Sciatic nerve (tissue), 2 donors: Measurements from ENCODE around the gene PLXNC1. TPM values are rescaled to one million over a fixed set of nuclear protein-coding genes. Genes with fewer than 3 reads are reported as not detected.

Experiments
- ATAC-seq: fragments of 200-7000 bp; cut with Tn5 transposase; one replicate; pipeline ENCODE4 v1.9.1; 2020; ENCODE audit warnings: mild to moderate bottlenecking, moderate library complexity
- DNase-seq: peaks from one replicate; pipeline ENCODE4 v3.0.0-alpha.2; 2020; ENCODE audit warnings: low spot score
- intact Hi-C: fragments of 100-400 bp; cut with DNase I; formaldehyde crosslinking; loops from one replicate; pipeline ENCODE4 v1.14.2; 2022
- total RNA-seq: library from RNA; stranded (reverse); fragmentation: NEBNext Ultra II Directional; extraction: Animal tissue kit (Norgen Biotek cat#: 25700); gene quantifications from one replicate; pipeline ENCODE4 v1.2.1, GENCODE V29; 2021
- donor health status: DM: no; HTN: no; CAD: no.
- donor health status: DM: no; HTN: no; CAD: no.

The PLXNC1 gene
- total RNA-seq, 1 donor from 2014 or later = 22.8 TPM

DNA sequence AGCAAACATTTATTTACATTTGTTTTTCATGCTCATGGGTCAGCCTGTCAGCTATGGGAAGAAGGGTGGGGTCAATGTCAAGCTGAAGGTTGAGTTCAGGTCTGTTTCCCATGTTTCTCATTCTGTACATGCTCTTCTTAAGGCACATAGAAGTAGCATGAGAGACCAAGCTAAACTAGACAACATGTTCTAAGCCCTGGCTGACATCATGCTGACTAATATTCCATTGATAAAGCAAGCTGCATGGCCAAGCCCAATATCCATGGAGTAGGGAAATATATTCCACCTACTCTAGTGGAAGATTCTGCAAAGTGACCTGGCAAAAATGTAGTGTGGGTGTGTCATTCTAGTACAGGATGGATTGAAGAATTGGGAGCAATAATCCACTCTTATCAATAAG lies 44.1 kb downstream of the PLXNC1 start:
- intact Hi-C loops = no loop called here
- ATAC-seq (no peak), DNase-seq (no peak)

DNA sequence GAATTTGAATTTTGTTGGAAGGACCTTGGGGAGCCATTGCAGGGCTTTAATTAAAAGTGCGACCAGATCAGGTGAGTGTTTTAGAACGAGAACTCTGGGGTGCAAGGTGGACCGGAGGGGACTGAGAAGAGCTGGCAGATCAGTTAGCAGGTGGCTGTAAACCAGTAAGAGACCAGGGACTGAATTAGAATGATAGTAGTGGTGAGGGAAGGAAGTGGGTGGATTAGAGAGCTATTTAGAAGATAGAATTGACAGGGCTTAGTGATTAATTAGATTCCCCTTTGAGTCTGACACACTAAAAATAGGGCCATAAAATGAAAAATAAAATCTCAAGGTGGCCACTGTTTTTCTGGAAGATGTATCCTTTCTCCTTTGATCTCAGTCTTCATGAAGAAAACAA lies 44.8 kb downstream of the PLXNC1 start:
- ATAC-seq = no peak
- intact Hi-C loops = no loop called here
- DNase-seq = no peak

DNA sequence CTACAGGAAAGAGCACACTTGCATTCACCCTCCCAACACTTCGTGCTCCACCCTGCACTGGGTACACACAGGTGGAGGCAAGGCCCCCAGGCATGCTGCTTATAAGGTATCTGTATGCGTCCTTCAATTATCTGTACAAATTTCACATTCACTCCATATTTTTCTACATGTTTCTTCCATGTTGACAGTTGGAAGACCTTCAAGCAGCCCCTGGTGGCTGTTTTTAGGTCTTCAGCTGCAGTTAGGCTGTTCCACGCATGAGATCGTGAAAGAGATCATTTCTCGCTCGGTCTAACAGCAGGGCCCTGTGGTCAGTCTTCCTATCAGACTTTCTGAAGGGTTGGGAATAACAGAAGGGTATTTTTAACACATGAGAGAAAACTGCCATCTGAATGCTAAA lies 47.1 kb downstream of the PLXNC1 start:
- no peak for ATAC-seq
- intact Hi-C loops = no loop called here
- DNase-seq = no peak

DNA sequence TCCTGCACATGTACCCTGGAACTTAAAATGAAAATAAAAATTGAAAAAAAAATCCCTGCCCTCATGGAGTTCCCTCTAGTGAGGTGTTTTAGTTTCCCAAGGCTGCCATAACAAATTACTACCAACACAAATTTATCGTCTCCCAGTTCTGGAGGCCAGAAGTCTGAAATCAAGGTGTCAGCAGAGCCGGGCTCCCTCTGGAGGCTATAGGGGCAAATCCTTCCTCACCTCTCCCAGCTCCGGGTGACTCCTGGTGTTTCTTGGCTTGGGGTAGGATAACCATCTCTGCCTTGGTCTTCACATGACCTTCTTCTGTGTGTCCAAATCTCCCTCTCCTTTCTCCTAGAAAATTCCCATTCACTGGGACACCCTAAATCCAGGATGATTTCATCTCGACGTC lies 50.1 kb downstream of the PLXNC1 start:
- DNase-seq (no peak), ATAC-seq (no peak)
- intact Hi-C loops = no loop called here

DNA sequence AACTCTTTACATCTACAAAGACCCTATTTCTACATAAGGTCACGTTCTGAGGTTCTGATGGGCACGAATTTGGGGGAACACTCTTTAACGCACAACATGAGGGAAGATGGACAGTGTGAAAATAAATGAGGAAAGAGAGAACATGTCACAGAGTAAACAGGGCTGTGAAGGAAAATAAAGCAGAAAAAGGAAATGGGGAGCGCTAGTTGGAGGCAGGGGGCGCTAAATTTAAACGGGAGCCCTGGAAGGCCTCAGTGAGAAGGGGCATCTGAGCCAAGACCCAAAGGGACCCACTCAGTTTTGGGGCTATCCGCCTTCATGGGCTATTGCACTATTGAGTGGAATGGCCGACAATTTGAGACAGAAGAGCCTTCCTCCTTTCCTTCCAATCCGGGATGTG lies 50.5 kb downstream of the PLXNC1 start:
- DNase-seq = no peak
- no peak for ATAC-seq
- intact Hi-C loops = no loop called here

DNA sequence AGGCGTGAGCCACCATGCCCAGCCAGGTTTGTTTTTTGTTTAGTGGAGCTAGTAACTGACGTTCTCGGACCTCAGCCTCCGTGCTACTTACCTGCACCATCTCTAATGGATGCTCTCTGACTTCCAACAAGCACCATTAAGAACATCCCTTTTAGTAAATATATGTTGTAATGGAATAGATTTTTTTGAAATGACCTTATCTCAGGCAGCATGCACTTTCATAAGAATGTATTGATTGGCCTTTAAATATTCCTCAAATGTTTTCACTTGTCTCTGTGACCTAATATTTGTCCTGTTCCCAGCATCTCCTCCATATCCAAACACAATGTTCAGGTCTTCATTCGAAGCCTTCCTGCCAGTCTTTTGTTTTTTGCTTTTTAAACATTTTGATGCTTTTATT lies 51.7 kb downstream of the PLXNC1 start:
- DNase-seq (no peak), ATAC-seq (no peak)
- intact Hi-C loops = no loop called here

DNA sequence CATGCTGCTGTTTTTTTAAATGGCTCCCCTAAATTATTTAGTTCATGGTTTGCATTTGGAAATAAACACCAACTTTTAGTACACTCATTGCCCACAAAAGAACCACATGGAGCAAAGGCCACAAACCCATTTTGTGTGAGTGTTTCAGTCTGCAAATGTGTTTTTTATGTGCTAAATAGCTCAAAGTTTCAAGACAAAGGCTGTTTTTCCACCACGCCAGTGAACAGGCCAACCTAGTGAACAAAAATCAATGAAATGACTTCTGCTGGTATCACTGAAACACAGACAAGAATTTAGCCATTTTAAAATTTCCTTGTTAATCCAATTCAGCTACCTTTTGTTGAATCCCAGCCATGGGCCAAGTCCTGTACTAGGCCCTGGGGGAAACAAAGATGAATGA lies 52.3 kb downstream of the PLXNC1 start:
- intact Hi-C loops = no loop called here
- no peak for ATAC-seq
- no peak for DNase-seq

DNA sequence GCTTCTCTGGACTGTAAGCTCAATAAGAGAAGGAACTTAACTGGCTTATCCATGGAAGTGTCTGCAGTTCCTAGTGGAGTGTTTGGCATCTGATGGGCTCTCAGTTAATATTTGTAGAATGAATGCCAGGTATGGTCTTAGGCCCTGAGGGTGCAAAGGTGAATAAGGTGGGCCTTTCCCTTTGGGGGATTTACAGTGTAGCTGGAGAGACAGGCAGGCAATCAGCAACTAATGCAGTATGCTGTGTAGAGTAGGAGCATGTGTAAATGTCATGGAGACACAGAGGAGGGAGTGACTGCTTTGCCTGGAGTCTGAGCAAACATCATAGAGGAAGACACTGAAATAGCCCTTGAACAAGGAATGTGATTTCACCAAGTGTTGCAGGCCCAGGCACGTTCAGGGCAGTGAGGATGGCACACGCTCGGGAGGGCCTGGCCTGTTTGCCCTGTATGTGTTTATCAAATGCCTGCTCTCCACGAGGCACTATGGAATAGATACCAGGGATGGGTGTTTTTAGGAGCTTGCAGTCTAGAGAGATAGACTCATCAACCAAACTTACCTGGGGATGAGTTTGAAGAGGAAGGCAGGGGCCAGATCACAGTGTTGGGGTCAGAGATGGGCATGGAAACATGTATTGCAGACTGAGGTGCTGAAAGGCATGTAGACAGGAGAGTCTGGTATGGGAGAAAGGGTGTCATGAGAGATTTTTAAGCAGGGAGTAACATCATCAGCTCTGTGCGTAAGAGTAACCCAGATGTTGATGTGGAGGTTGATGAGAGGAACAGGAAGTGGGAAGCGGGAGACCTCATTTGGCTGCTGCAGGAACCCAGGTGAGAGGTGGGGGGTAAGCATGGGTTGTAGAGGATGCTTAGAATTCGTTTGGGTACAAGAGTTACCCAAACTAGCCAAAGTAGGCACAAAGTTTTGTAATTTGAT lies 54.1 kb downstream of the PLXNC1 start:
- intact Hi-C loops = no loop called here
- no peak for DNase-seq
- no peak for ATAC-seq

DNA sequence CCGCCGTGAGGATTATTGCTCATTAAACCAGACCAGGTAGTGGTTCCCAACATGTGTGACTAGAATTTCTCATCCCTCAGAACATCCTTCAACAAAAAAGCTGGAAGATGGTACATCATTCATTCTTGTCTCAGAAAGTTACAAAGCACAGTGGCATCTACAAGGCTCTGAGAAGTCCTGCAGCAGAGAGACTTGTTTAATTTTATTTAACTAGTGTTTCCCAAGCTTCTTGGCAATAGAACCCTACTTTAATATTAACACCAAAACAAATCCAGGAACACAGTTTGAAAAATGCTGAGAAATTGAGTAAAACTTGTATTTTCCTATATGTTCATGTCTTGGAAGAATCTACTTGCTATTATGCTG lies 54.8 kb downstream of the PLXNC1 start:
- DNase-seq (no peak), ATAC-seq (no peak)
- intact Hi-C loops = no loop called here

DNA sequence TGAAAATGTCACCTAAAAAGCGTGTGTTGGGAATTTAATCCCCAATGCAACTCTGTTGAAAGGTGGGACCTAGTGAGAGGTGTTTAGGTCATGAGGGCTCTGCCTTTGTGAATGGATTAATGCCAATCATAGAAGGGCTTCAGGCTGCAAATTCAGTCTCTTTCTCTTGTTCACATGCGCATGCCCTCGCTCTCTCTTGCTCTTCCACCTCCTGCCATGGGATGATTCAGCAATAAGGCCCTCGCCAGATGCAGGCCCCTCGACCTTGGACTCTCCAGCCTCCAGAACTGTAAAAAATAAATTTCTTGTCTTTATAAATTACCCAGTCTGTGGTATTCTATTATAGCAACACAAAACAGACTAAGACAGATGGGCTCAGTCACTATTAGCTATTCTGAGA lies 55.4 kb downstream of the PLXNC1 start:
- intact Hi-C loops = no loop called here
- ATAC-seq = no peak
- no peak for DNase-seq

DNA sequence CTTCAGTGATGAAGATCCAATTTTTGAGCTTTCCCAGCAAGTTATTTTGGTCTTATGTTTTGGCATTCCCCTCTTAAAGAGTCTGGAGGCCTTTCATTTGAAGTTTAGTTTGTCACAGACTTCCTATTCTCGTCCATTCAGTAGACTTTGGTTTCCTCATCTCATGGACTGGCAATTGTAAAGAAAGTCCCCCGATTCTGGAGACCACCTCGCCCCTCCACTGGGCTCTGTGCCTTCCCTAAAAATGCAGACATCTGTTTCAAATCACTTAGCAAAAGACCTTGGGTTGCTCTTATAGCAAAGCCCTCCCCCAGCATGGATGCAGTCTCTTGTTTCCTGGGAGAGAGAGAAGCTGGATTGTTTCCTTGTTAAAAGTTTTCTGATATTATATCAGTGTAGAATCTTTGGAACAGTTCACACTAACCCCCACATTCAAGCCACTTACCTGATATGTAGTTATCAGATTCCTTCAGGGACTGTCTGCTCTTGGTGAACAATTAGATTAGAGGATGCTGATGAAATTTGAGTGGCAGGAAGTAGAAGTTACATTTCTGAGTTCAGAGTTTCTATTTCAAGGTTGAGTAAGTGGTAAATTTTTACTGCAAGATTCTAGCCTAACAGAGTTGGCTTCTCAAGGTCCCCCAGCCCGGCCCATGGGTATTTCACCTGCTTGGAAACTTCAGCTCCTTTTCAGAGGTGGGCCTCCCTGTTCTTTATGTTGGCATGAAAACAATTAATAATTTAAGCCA lies 56.3 kb downstream of the PLXNC1 start:
- intact Hi-C loops = no loop called here
- no peak for ATAC-seq
- no peak for DNase-seq

DNA sequence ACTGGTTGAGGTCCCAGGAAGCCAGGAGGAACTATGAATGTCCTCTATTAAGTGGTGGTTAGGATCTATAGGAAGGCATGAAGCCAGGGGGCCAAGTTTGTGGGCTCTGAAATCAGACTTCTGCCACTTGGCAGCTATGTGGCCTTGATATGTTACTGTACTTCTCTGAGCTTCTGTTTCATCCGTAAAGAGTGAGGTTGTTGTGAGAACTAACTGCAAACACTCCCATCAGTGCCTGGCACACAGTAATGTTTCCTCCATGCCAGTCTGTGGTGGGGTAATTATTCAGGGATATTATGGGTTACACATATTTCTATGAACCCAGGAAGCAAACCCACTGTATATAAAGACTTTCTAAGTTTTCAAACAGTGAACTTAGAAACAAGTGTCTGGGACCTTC lies 57.4 kb downstream of the PLXNC1 start:
- intact Hi-C loops = no loop called here

DNA sequence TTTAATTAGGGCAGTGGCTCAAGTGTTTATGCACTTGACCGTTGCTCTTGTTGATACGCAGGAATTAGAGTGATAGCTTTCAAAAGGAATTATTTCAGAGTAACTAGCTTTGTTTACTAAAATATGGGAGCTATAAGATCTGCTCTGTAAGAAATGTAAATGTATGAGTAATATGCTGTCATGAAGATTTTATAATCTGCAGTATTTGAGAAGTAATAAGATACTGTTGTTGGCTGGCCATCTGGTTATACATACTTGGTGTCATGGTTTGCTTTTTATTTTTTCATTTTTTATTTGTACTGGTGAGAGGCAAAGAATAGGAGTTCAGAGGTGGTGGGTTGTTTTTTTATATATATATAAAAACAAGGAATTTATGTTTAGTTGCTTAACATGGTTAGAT lies 58.5 kb downstream of the PLXNC1 start:
- intact Hi-C loops = no loop called here
- no peak for ATAC-seq
- DNase-seq = no peak

More for the DNA sequence above, 57.4 kb downstream of the PLXNC1 start:
- ATAC-seq (no peak), DNase-seq (no peak)

DNA sequence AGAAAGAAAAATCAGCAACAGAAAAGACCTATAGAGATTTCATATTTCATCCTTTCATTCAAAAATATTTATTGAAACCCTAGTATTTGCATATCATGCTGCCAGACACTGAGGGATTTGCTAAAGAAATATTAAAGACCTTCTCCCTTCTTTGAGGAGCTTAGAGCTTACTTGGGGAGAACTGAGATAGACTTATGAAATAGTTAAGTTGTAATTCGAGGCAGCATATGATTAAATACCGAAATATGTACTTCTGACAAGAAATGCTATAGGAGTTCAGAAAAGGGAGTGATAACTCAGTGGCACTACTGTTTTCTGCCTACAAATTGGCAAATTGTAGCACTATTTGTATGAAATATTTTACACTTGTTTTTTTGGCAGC lies 59.1 kb downstream of the PLXNC1 start:
- intact Hi-C loops = no loop called here
- ATAC-seq (no peak), DNase-seq (no peak)

DNA sequence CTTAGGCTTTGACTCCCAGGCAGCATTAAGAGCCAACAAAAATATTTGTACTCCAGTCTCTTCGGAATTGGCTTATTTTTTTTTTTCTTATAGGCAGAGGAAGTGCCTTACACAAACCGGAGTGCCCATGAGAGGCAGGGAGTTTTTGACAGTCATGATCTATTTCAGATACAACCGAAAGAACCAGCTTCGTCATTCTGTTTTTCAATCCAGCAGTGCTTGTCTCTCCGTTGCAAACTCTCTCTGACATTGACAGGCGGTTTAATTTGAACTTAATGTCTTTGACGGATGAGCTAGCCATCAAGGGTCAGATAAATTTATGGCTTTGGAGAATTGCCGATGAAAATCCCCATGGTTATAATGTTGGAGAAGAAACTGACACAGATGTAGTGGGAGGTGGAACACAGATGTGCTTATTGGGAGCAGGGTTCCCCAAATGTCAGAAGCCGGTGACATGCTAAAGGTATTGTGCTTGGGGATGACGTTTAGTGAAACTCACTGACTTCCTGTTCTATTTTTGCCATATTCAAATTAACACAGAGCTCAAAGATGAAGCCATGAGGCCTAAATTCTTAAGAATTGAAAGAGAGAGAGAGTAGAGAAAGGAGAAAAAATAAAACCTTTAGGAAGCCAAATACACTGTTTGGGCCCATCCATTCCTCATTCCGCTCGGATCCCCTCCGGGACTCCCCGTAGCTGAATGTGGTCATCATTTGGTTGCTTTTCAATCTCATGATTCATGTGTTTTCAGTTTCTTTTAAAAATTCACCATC lies 59.7 kb downstream of the PLXNC1 start:
- no peak for DNase-seq
- peak; percentile 79 for ATAC-seq
- intact Hi-C loops = no loop called here

DNA sequence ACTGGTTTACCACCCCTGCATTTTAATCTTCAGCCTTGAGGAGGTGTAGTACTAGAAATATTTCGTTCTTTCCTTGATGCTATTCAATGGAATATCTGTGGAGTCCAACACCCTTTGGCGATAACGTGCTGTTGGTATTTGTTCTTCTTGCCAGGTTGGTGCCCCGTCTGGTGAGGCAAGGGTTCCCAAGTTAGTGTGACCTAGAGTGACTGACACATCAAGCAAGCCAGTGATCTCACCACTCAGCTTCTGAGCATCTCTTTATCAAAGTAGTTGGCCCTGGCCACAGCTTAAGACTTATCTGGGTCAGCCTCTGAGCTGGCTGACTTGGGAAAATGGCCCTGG lies 60.2 kb downstream of the PLXNC1 start:
- intact Hi-C loops = no loop called here
- no peak for DNase-seq
- ATAC-seq = peak; percentile 58

DNA sequence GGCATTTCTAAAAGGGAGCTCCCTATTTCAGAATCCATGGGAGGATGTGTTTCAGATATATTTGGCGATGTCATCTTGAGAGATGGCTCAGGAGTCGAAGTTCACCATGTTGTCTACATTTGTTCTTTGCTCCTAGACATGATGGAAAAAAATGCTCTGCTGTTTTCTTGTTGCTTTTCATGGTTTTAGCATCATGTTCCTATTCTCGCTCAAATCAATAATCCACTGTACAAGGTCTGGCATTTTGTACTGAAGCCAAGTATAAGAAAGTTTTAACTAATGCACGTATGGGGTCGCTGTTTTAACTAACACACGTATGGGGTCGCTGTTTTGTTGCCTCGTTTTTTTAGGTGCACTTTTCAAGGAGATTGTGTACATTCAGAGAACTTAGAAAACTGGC lies 60.9 kb downstream of the PLXNC1 start:
- no peak for DNase-seq
- ATAC-seq = no peak
- intact Hi-C loops = no loop called here

DNA sequence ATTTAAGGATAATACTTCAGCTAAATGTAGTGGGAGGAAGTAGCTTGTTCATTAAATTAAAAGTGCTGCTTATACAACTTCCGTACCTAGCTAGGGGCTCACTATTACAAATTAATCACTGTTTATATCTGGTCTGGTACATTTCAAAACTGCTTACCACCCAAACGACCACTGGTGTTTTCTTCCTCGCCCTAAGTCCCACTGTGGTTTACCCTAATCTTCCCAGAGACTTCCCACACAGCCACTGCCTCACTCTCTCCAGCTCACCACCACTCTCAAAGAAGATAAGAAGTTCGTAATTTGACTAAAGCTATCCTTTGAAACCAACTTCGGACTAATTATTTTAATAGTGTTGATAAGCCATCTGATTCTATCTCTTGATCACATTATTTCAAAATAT lies 62.6 kb downstream of the PLXNC1 start:
- ATAC-seq (no peak), DNase-seq (no peak)
- intact Hi-C loops = no loop called here

DNA sequence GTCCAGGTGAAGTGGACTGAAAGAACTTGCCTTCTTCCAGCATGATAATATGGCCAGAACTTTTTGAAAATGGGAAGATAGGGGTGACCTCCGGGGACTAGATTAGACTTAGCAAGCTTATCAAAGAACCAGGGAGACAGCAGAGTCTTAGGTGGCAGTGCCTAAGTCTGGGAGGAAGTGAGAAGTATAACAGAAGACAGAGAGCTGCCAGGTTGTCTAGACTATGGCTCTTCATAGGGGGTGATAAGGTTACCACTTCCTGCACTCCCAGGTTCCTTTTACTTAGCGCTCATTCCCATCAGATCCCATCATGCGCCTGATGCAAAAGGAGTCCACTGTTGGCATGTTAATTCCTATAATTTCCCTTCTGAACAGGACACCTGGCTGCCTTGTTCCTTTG lies 69.9 kb downstream of the PLXNC1 start:
- intact Hi-C loops = no loop called here
- DNase-seq = no peak
- no peak for ATAC-seq
